ENCODE measurements around the gene BCL2L12.

BCL2L12 gene

DNA sequence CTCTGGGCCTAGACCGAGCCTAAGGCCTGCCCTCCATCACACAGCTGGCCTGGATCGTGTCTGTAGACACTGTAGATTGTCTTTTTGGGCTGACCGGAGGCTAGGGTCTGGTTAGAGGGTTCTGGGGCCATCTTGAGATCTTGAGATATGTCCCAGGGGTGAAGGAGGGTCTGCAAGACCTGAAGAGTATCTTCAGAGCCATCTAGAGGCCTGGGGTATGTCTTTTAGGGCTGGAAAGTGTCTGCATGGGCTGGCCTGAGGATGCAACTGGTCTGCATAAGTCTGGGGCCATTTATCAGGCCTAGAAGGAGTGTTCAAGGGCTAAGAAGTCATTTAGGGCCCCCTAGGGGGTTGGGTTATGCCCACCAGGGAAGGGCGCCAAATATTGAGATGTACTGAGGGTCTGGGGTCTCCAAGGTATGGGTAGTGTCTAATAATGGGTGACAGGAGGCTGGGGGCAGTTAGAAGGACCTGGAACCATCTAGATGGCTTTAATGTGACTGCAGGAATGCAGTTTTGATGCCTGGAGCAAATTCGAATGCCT lies 23.2 kb upstream of the BCL2L12 start:
- DNase-seq = no peak

- peak; percentile 16 for DNase-seq
Measured at GRCh38 chr19:49643466-49643865, 22.3 kb upstream of the BCL2L12 start.

DNA sequence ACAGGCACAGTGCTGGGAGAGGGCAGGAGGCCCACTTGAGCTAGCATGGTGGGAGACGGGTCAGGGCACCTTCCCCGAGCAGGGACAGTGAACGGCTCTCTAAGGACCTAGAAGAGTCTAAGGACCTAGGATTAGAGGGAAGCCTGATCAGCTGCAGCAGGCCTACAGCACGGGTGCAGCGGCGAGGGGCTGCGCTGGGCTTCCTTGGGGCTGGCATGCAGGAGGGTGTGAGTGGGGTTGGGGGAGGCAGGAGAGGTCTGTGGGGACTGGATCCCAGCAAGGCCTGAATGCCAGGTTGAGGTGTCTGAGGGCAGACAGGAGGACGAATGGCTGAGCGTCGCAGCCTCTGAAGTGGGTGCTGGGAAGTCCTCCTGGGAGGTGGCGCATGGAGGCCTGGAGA lies 20.1 kb upstream of the BCL2L12 start:
- DNase-seq = no peak

DNA sequence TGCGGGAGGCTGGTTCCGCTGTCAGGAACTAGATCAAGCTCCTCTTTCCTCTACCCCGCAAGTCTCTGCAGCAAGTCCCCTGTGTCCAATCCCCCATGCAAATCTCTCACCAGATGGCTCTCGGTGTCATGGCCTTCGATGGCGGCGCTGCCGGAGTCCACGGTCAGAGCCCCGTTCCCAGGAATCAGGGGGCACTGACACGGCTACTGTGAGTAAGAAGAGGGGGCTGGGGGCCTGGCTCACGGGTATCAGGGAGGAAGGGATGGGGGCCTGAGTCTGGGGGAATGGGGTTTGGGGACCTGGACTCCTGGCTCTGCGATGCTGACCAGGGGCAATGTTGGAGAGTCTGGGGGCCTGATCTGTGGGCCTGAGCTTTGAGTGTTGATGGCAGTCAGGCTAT lies 19.7 kb upstream of the BCL2L12 start:
- no peak for DNase-seq

DNA sequence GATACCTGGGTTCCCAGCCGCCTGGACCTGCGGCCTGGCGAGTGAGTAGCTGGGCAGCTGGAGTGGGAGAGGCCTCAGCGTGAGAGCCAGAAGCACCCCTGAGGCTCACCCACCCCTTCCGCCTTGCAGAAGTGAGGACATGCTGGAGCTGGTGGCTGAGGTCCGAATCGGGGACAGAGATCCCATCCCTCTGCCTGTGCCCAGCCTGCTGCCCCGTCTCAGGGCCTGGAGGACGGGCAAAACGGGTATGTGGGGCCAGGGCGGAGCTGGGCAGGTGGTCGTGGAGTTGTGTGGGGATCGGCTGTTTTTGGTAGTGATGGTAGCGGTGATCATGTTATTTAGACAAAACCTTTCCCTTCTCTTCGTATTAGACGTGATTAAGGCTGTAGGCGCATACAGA lies 19.1 kb upstream of the BCL2L12 start:
- no peak for DNase-seq

DNA sequence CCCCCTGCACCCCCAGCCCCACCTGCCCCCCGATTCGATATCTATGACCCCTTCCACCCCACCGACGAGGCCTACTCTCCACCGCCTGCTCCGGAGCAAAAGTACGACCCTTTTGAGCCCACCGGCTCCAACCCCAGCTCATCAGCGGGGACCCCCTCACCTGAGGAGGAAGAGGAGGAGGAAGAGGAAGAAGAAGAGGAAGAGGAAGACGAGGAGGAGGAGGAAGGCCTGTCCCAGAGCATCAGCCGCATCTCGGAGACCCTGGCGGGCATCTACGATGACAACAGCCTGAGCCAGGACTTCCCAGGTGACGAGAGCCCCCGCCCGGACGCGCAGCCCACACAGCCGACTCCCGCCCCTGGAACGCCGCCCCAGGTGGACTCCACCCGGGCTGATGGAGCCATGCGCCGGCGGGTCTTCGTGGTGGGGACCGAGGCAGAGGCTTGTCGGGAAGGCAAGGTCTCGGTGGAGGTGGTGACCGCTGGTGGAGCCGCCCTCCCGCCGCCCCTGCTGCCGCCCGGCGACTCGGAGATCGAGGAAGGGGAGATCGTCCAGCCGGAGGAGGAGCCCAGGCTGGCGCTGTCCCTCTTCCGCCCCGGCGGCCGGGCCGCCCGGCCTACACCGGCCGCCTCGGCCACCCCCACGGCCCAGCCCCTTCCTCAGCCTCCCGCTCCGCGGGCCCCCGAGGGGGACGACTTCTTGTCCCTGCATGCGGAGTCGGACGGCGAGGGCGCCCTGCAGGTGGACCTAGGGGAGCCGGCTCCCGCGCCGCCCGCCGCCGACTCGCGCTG lies 14.5 kb upstream of the BCL2L12 start:
- DNase-seq = no peak

GRCh38 chr19:49651820-49652550 lies 13.7 kb upstream of the BCL2L12 start:
- no peak for DNase-seq

GRCh38 chr19:49652551-49653465 lies 12.9 kb upstream of the BCL2L12 start:
- DNase-seq = no peak

DNA sequence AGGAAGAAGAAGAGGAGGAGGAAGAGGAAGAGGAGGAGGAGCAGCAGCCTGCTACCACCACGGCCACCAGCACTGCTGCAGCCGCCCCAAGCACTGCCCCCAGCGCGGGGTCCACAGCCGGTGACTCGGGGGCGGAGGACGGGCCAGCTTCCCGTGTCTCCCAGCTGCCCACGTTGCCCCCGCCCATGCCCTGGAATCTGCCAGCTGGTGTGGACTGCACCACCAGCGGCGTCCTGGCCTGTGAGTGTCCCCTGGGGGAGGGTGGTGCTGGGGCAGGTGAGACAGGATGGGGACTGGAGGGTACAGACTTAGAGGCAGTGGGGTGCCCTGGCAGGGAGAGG lies 12.3 kb upstream of the BCL2L12 start:
- DNase-seq = no peak

- DNase-seq = no peak
Measured at GRCh38 chr19:49654581-49654980, 11.2 kb upstream of the BCL2L12 start.

- no peak for DNase-seq
Measured at GRCh38 chr19:49655570-49656455, 9.9 kb upstream of the BCL2L12 start.

- no peak for DNase-seq
Measured at GRCh38 chr19:49656456-49657109, 9.2 kb upstream of the BCL2L12 start.

GRCh38 chr19:49657493-49658138 lies 8.1 kb upstream of the BCL2L12 start:
- no peak for DNase-seq

DNA sequence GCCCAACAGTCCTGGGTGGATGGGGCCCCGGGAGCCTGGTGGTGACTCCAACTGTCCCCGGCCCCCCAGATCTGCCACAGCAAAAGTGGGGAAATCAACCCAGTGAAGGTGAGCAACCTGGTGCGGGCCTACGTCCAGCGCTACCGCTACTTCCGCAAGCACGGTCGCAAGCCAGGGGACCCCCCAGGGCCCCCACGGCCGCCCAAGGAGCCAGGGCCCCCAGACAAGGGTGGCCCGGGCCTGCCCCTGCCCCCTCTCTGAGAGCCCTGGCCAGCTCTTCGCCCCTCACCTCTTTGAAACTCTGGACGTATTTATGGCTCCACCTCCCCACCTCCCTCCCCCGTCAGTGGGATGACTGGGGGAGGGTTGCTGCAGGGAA lies 7.6 kb upstream of the BCL2L12 start:
- no peak for DNase-seq

- DNase-seq = no peak
Measured at GRCh38 chr19:49658566-49659442, 6.9 kb upstream of the BCL2L12 start.

GRCh38 chr19:49660338-49660961 lies 5.3 kb upstream of the BCL2L12 start:
- no peak for DNase-seq

- DNase-seq = no peak
Measured at GRCh38 chr19:49662011-49662410, 3.7 kb upstream of the BCL2L12 start.

DNA sequence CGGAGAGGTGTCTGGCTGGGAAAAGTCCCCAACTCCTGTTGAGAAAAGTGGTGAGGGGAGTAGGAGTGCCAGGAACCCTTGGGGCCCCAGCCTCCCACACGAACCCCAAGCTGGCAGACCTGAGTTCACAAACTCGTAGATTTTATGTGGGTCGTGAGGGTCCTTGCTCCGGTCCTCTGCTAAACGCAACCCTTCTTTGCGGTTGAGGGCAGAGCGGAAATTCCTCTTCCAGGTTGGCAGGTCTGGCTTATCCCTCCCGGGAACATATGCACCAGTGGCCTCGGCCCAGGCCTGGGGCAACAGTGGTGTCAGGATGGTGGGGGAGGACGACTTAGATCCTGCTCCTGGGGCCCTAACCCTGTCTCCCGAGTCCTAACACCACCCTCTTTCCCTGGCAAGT lies 2.5 kb upstream of the BCL2L12 start:
- DNase-seq = no peak

- DNase-seq = peak; percentile 87
Measured at GRCh38 chr19:49664171-49665035, 1.3 kb upstream of the BCL2L12 start.

Data from stimulated activated naive CD4-positive, alpha-beta T cell treated with Interleukin-2 at 50 U/mL for 16 hours (primary cell).